ENCODE results near the gene PSMF1. TPM values are rescaled to one million over a fixed set of nuclear protein-coding genes. Genes with fewer than 3 reads are reported as not detected.
"Not testable (repeated sequence)": the region's sequence is repeated elsewhere in the genome, so short reads cannot be mapped to it uniquely, and the experiment has no call there.

Gene PSMF1
- total and polyA plus RNA-seq, 9 of the 15 experiments (the other 6 are each of a cell fraction or from before 2014, with no cell fraction given) = 8.5 to 192 (median 33.2) TPM

GRCh38 chr20:1146957-1147356 lies 28.6 kb downstream of the PSMF1 start:
- no TSS peak for BruUV-seq (replicated peaks)
- CTCF ChIA-PET (ENCODE audit: low intra/inter-chr PET ratio) = no interaction called here
- no peak overlapping the region for H3K9ac ChIP-seq (ENCODE audit: insufficient read depth in 1 of 2, low read depth in 2 of 2, low read length in 2 of 2)
- H3K9me3 ChIP-seq (replicated peaks; ENCODE audit: control insufficient read depth, insufficient read depth, low read depth, low read length) = no peaks in the 10 kb centered on the region
- no peak overlapping the region for H3K27ac ChIP-seq (ENCODE audit: extremely low read depth, low read depth, low read length)
- POLR2A ChIA-PET = interaction anchor here (1.2 kb wide), 2 partner anchors 8 to 14 kb away, joined by 3 to 5 read pairs; no protein-coding TSS in a partner anchor
- no peaks in the 10 kb centered on the region for H4K20me1 ChIP-seq (replicated peaks; ENCODE audit: control insufficient read depth, insufficient read depth, low read length)
- H3K4me3 ChIP-seq = no peak overlapping the region
- no peaks in the 10 kb centered on the region; the same call in 2 of the 3 replicates for H3K79me2 ChIP-seq (ENCODE audit: control insufficient read depth, insufficient read depth, low read length)
- FAIRE-seq (no peak), ATAC-seq (no peak), DNase-seq (ENCODE audit: extremely low read depth in 1 of 4, low spot score in 3 of 4) (peak in 1 of 4 experiments; percentile 3)
- H2AFZ ChIP-seq (ENCODE audit: low read depth, low read length) = no peak overlapping the region
- H3K4me1 ChIP-seq (replicated peaks in 1 of 2; ENCODE audit: control insufficient read depth in 2 of 2, insufficient read depth in 2 of 2, low read length in 2 of 2) = no peaks in the 10 kb centered on the region
- in situ Hi-C loops (cut with MboI) = no loop called here
- H3K27me3 ChIP-seq (ENCODE audit: control insufficient read depth in 2 of 2, insufficient read depth in 2 of 2, low read length in 2 of 2) = no peaks in the 10 kb centered on the region
- peaks cover 55% of the 10 kb centered on the region for H3K36me3 ChIP-seq (ENCODE audit: control insufficient read depth, insufficient read depth, low read length)
- no peaks in the 10 kb centered on the region for H3K9me1 ChIP-seq (ENCODE audit: control insufficient read depth, insufficient read depth, low read length)
- intact Hi-C loops (cut with micrococcal nuclease) = no loop called here
- H3K4me2 ChIP-seq (ENCODE audit: insufficient read depth, low read length) = no peak overlapping the region
- WGBS (ENCODE audit: insufficient coverage, low coverage, missing lambda C conversion rate) = 42% methylated on average over 5 of the region's 5 CpGs
- TF ChIP-seq SIN3B (IDR thresholded peaks at IDR 0.05; ENCODE audit: low read depth) = no peak
- no peak for TF ChIP-seq PBX2 (CRISPR knock-in tag; IDR thresholded peaks at IDR 0.05; ENCODE audit: low read depth)
- TF ChIP-seq PBX2 (tag; conservative IDR thresholded peaks at IDR 0.05; ENCODE audit: low read depth) = peak; percentile 51

- H3K36me3 ChIP-seq (ENCODE audit: control insufficient read depth, insufficient read depth, low read length) = peaks cover 66% of the 10 kb centered on the region
- FAIRE-seq; BruUV-seq (replicated peaks): not testable (repeated sequence)
Measured at GRCh38 chr20:1149812-1150211, 31.4 kb downstream of the PSMF1 start.

More at GRCh38 chr20:1149812-1150211, 31.4 kb downstream of the PSMF1 start:
- in situ Hi-C loops (cut with MboI); H4K20me1 ChIP-seq (replicated peaks; ENCODE audit: control insufficient read depth, insufficient read depth, low read length); ATAC-seq; H3K27me3 ChIP-seq (ENCODE audit: control insufficient read depth in 2 of 2, insufficient read depth in 2 of 2, low read length in 2 of 2); H3K9me1 ChIP-seq (ENCODE audit: control insufficient read depth, insufficient read depth, low read length); H3K4me3 ChIP-seq; H3K9ac ChIP-seq (ENCODE audit: insufficient read depth in 1 of 2, low read depth in 2 of 2, low read length in 2 of 2); H2AFZ ChIP-seq (ENCODE audit: low read depth, low read length); DNase-seq (ENCODE audit: extremely low read depth in 1 of 4, low spot score in 3 of 4); H3K79me2 ChIP-seq (ENCODE audit: control insufficient read depth, insufficient read depth, low read length); H3K9me3 ChIP-seq (replicated peaks; ENCODE audit: control insufficient read depth, insufficient read depth, low read depth, low read length); H3K4me1 ChIP-seq (replicated peaks in 1 of 2; ENCODE audit: control insufficient read depth in 2 of 2, insufficient read depth in 2 of 2, low read length in 2 of 2); H3K27ac ChIP-seq (ENCODE audit: extremely low read depth, low read depth, low read length); H3K4me2 ChIP-seq (ENCODE audit: insufficient read depth, low read length); intact Hi-C loops (cut with micrococcal nuclease): not testable (repeated sequence)
- 100% methylated on average over 2 of the region's 2 CpGs for WGBS (ENCODE audit: insufficient coverage, low coverage, missing lambda C conversion rate)
- ChIA-PET POLR2A (interaction anchor here (0.6 to 1.3 kb wide), 2 partner anchors 8 to 14 kb away, joined by 3 to 4 read pairs; no protein-coding TSS in a partner anchor), CTCF (ENCODE audit: low intra/inter-chr PET ratio) (interaction anchor here (0.7 kb wide), 1 partner anchor 534 kb away, joined by 3 read pairs; no protein-coding TSS in a partner anchor)
